ENCODE measurements around the gene C12orf76. TPM values are rescaled to one million over a fixed set of nuclear protein-coding genes. Genes with fewer than 3 reads are reported as not detected.

The C12orf76 gene
- total and polyA plus RNA-seq, 2 of the 4 experiments (the other 2 are of a cell fraction): 5.0 to 7.1 TPM

GRCh38 chr12:110050927-110051326 is 2.6 kb upstream of the C12orf76 start:
- dilution Hi-C loops (cut with HindIII; ENCODE audit: low sequenced_read_pairs, unreplicated experiment): no loop called here
- H3K9ac ChIP-seq (ENCODE audit: low read depth, low read length): no peak overlapping the region
- in situ Hi-C loops (cut with MboI; ENCODE audit: low sequenced_read_pairs): no loop called here
- H3K9me1 ChIP-seq (ENCODE audit: insufficient read depth, low read length): peaks cover 15% of the 10 kb centered on the region
- no peak overlapping the region for H2BK120ac ChIP-seq (ENCODE audit: low read depth, low read length)
- peaks cover 7% of the 10 kb centered on the region for H3K4me1 ChIP-seq (ENCODE audit: control insufficient read depth, insufficient read depth, low read length)
- no peak overlapping the region for H2BK5ac ChIP-seq (ENCODE audit: low read depth, low read length, poor library complexity, severe bottlenecking)
- H4K8ac ChIP-seq (ENCODE audit: low read depth in 2 of 2, low read length in 2 of 2): no peak overlapping the region
- H3K27ac ChIP-seq (ENCODE audit: insufficient read depth, low read length): no peak overlapping the region
- POLR2A ChIA-PET (ENCODE audit: unreplicated experiment): no interaction called here
- H3K79me1 ChIP-seq (ENCODE audit: low read depth in 1 of 2, low read length in 2 of 2): peaks cover 10 to 19% of the 10 kb centered on the region in 2 experiments; a peak in 3 of 4 replicates
- no peak overlapping the region for H3K18ac ChIP-seq (ENCODE audit: low read depth, low read length)
- no peak overlapping the region for H3K4me2 ChIP-seq (ENCODE audit: low read depth, low read length)
- no peak overlapping the region for H2BK15ac ChIP-seq (ENCODE audit: low read depth, low read length)
- no peak overlapping the region for H3K4me3 ChIP-seq (ENCODE audit: insufficient read depth, low read depth, low read length)
- H2AFZ ChIP-seq (replicated peaks; ENCODE audit: low read length, poor library complexity): no peak overlapping the region
- no peak overlapping the region for H4K91ac ChIP-seq (ENCODE audit: insufficient read depth, low read depth, low read length)
- H3K9me3 ChIP-seq (ENCODE audit: control insufficient read depth, insufficient read depth, low read length): no peaks in the 10 kb centered on the region
- H4K20me1 ChIP-seq (ENCODE audit: insufficient read depth, low read length): 0 out of 2 replicates have a peak, but pooled peaks cover 6% of the 10 kb centered on the region
- no peak overlapping the region for H4K5ac ChIP-seq (ENCODE audit: low read depth, low read length)
- H3K14ac ChIP-seq (replicated peaks; ENCODE audit: low read depth, low read length): no peak overlapping the region
- no peaks in the 10 kb centered on the region for H3K36me3 ChIP-seq (ENCODE audit: control insufficient read depth, insufficient read depth, low read length)
- H3K56ac ChIP-seq (ENCODE audit: extremely low read depth, insufficient read depth, low read length): no peak overlapping the region
- 80% methylated on average over 1 of the region's 6 CpGs; no CpG with 5 or more reads in 1 of the 2 experiments for WGBS, 2 experiments (ENCODE audit: extremely low coverage in 2 of 2, insufficient read length in 1 of 2)
- no peak overlapping the region for H3K4ac ChIP-seq (ENCODE audit: low read depth, low read length)
- TF ChIP-seq FOS (IDR thresholded peaks at IDR 0.05; ENCODE audit: low read depth, low read length) (no peak), MAZ (IDR thresholded peaks at IDR 0.05; ENCODE audit: borderline replicate concordance, low read depth, low read length) (no peak), RFX5 (IDR thresholded peaks at IDR 0.05; ENCODE audit: low read depth, low read length) (no peak), CHD1 (IDR thresholded peaks at IDR 0.05; ENCODE audit: low read depth, low read length) (no peak), USF2 (IDR thresholded peaks at IDR 0.05; ENCODE audit: low read depth, low read length) (no peak), ELK1 (IDR thresholded peaks at IDR 0.05; ENCODE audit: borderline replicate concordance, low read depth, low read length) (no peak), MXI1 (IDR thresholded peaks at IDR 0.05; ENCODE audit: borderline replicate concordance, low read depth, low read length) (no peak), BHLHE40 (IDR thresholded peaks at IDR 0.05; ENCODE audit: low read depth, low read length) (no peak), SMC3 (IDR thresholded peaks at IDR 0.05; ENCODE audit: low read depth, low read length) (no peak), MAFK (IDR thresholded peaks at IDR 0.05; ENCODE audit: low read depth, low read length) (no peak)
- TF ChIP-seq, protein P1, sequence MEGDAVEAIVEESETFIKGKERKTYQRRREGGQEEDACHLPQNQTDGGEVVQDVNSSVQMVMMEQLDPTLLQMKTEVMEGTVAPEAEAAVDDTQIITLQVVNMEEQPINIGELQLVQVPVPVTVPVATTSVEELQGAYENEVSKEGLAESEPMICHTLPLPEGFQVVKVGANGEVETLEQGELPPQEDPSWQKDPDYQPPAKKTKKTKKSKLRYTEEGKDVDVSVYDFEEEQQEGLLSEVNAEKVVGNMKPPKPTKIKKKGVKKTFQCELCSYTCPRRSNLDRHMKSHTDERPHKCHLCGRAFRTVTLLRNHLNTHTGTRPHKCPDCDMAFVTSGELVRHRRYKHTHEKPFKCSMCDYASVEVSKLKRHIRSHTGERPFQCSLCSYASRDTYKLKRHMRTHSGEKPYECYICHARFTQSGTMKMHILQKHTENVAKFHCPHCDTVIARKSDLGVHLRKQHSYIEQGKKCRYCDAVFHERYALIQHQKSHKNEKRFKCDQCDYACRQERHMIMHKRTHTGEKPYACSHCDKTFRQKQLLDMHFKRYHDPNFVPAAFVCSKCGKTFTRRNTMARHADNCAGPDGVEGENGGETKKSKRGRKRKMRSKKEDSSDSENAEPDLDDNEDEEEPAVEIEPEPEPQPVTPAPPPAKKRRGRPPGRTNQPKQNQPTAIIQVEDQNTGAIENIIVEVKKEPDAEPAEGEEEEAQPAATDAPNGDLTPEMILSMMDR (conservative IDR thresholded peaks at IDR 0.05; ENCODE audit: low read depth, low read length): no peak
- ATAC-seq (ENCODE audit: low read depth) (no peak), DNase-seq (no peak)
- intact Hi-C loops (cut with micrococcal nuclease): no loop called here
- no peak overlapping the region for H2AK5ac ChIP-seq (ENCODE audit: low read depth, low read length)
- no peak overlapping the region for H2BK20ac ChIP-seq (ENCODE audit: low read depth, low read length)
- H2AK9ac ChIP-seq (replicated peaks; ENCODE audit: low read depth, low read length, poor library complexity): no peak overlapping the region
- H3K27me3 ChIP-seq (ENCODE audit: control insufficient read depth, insufficient read depth, low read length): no peaks in the 10 kb centered on the region
- no peak overlapping the region for H3K23ac ChIP-seq (ENCODE audit: low read depth, low read length)
- no TSS peak for BruUV-seq (replicated peaks)
- CTCF ChIA-PET: interaction anchor here (0.6 kb wide), 1 partner anchor 787 kb away, joined by 4 read pairs; no protein-coding TSS in a partner anchor
